GM18909 (cell line): ENCODE measurements around the gene CDH2.

ENCODE experiments used
- ATAC-seq: cut with Tn5 transposase; IDR thresholded peaks from one replicate; pipeline ENCODE4 v1.9.1; 2021; ENCODE audit warnings: mild to moderate bottlenecking; ENCODE audit not compliant: unreplicated experiment, poor library complexity

Gene CDH2

DNA sequence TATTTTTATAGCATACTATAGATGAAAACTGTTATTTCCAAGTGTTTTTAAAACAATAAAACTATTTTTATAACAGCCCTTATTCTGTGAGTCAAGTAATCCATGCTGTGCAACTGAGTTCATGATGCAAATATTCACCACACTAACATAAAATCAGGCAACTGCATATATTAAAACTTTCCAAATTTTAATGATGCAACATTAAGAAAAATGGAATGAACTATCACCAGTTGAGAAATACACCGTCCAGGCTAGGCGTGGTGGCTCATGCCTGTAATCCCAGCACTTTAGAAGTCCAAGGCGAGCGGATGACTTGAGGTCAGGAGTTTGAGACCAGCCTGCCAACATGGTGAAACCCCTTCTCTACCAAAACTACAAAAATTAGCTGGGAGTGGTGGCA lies 114.5 kb downstream of the CDH2 start:
- no peak for ATAC-seq

DNA sequence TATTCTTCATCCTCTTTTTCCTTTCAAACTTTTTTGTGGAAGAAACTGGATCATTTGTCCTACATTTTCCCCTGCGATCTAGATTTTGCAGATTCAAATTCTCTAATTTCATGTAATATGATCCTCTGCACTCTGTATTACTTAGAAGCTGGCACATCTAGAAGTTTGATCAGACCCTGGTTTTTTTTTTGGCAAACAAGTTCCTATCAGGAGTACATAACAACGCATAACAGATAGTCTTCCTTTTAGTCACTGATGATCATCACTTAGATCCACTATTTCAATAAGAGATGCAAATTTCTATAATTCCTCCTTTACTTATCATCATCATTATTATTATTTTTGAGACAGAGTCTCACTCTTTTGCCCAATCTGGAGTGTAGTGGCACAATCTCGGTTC lies 117.1 kb downstream of the CDH2 start:
- no peak for ATAC-seq

DNA sequence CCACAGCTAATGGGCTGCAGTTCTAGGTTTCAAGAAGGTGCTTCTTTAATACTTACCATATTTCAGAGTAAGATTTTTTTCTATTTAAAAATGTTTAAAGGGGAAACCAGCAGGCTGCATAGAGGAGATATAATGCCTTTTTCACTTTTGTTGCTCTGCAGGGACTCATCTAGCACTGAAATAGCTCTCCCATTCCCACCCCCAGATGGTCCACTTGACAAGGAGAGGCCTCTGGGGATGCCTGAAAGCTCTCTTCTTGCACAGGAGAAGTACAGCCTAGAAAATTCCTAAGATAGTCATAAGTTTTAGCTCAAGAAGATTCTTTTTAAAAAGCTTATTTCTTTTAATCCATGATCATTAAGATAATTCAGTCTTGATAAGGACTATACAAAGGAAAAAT lies 126.4 kb downstream of the CDH2 start:
- ATAC-seq: no peak

DNA sequence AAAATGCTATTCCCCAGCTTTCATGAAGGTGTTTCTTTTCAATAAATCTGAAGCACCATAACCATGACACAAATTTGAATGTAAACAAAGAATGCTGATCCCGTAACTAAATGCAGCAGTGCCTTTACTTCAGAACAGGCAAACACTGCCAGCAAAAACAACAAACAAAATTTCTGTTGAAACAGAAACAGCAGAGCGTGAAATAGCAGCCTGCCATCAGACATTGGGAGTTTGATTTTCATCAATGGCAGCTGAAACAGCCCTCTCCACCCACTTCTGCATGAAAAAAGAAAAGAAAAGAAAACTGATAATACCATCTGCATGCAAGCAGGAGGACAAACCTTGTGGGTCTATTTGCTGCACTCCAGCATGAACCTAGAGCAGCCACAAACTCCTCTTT lies 128.3 kb downstream of the CDH2 start:
- no peak for ATAC-seq

DNA sequence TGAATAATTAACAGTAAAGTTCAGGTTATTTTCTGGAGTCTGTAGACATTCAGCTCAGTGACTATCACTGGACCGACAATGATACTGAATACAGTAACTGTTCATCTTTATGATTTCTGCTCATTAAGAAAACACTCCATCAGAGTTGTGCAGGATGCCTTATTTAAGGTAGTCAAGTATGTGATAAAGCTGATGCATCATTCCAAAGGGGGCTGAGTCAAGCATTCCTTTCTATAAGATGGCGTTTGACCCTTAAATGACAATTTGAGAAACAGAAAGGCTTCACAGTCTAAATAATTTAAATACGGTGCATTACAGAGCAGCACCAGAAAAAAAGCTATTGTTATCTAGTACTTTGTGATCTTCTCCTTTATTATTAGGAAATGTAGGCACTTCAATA lies 131.1 kb downstream of the CDH2 start:
- no peak for ATAC-seq

DNA sequence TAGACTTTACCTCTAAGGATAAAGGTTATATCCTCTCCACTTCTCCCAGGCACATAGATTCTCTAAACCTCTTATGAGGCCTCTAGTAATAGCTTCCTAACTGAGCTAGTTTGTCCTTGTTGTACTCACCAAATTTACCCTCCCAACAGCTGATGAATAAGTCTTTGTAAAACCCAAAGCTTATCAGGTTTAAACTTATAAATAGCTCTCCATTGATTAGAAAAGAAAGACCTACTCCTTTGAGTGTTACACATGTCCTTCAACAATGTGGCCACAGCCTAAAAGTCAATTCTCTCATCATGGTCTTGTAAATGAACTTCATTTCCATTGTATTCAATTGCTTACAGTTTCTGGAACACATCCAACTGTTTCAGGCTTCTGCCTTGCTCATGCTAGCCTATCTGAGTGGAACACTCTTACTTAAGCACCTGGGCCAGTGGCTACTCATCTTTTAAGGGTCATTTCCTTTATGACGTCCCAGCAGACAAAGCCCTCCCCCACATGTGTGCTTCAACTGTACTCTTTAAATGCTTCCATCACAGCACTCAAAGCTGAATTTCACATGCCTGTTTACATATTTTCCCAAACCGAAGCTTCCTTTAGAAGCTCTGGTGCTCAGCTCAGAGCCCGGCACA lies 131.6 kb downstream of the CDH2 start:
- ATAC-seq: no peak

DNA sequence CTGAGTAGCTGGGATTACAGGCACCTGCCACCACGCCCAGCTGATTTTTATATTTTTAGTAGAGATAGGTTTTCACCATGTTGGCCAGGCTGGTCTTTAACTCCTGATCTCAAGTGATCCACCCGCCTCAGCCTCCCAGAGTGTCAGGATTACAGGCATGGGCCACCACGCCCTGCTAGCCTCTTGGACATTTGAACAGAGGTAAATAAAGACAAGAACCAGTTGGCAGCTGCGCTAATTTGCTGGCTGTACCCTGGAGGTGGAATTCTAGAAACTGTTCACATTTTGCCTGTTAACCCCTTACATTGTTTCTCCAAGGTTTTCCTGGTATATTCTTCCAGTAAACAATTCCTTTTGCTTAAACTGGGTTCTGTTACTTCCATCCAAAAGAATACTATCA lies 132.9 kb downstream of the CDH2 start:
- ATAC-seq: no peak

DNA sequence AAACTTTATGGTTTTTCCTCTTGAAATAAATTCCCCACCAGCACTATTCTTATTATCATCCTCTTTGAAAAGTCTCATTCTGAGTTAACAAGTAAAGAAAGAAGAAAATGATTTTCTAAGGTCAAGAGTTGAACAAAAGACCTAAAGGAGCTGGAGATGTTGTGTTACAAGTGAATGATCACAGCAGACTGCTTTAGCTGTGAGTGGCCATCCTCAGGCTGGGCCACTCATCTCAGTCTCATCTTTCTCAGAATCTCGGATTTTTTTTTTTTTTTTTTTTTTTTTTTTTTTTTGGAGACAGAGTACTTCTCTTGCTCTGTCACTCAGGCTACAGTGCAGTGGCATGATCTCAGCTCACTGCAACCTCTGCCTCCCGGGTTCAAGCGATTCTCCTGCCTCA lies 133.3 kb downstream of the CDH2 start:
- no peak for ATAC-seq

DNA sequence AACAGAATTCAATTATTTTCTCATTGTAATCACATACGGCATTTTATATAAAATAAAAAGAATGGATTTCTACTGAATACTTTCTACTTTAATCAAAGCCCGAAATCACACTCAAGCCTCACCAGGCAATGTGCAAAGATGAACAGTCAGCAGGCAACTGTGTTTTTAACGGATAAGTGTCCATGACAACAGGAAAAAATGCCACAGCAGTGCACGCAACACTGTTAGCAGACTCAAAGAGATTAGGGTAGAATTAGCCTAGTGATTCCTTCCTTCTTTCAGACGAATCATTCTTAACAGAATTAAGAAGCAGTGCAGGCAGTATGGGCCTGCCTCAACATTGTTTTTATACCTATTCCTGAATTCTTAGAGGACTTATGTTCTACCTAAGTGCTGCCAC lies 135.6 kb downstream of the CDH2 start:
- no peak for ATAC-seq

DNA sequence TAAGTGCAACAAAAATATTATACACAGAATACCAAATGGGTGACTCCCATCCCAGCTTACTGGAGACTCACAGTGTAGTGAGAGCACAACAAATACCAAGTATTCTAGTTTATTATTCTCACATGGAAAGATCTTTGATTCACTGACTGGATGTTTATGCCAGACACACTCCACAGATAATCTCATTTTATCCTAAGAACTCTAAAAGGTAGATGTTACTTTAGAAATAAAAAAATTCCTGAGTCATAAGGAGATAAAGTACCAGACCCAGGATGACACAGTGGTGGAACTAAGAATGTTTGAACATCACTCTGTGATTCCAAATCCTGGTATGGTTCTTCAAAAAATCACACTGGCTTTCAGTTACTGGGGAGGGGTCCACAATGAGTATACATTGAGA lies 136.2 kb downstream of the CDH2 start:
- no peak for ATAC-seq

DNA sequence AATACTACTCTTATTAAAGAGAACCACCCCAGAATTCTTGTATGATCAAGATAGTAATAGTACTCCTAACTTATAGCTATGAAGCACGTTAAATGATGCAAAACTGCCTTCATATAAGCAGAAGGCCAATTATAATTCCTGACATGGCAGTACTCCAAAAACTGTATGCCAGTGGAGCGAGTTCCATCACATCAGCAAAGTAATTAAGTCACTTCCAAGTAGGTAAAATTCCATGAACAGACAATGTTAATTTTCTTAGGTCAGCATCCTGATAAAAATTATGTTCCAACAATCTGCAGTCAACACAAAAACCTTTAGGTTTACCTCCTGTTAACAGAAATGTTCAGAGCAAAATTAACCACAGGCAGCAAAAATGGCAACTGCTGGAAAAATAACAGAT lies 136.7 kb downstream of the CDH2 start:
- ATAC-seq: no peak

DNA sequence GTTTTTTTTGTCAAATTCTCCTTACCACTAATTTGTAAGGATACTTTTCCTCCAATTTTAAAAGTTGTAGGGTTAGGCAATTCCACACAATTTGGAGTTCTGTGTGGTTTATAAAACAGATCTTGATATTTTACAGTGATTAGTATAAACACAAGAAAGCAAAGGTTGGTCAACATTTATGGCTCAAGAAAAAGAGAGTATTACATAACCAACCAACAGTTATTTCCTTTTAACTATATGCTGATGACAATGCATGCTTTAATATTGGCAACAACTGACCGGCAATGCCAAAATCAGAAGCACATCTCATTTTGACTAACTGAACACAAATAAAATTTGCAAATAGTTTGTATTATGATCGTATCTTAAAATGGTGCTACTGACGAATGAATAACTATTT lies 137.2 kb downstream of the CDH2 start:
- ATAC-seq: no peak

DNA sequence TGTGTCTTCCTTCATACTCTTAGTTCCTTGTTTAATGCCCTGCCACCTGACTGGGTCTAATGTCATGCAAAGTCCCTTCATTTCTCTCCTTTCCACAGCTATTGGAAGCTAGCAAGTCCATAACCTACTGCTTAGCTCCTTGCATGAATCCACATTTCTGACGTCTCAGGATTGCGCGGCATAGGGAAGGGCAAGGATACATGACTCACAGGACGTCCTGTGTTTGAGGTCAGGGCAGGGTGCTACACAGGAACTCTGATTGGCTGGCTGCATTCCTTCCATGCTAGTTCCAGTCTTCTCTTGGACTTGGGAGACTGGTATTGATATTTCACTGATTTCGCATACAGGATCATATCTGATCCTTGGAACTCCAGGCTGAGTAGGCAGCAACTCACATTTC lies 137.9 kb downstream of the CDH2 start:
- ATAC-seq: no peak

DNA sequence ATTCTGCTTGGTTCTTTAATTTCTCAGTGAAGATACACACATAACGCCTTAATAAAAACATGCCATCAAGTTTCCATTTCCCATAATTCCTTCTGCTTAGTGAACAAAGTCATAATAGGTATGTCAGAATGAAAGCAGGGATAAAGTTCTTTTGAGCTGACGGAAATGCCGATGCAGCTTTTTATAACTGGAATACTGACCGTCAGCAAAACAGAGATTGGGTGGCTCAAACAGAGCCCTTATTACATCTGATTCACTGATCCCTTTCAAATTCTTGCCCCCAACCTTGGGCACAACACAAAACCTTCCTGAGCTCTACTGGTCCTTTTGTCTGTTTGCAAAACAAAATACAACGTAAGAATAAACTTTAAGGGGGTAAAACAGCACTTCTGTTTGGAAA lies 140.4 kb downstream of the CDH2 start:
- ATAC-seq: no peak

DNA sequence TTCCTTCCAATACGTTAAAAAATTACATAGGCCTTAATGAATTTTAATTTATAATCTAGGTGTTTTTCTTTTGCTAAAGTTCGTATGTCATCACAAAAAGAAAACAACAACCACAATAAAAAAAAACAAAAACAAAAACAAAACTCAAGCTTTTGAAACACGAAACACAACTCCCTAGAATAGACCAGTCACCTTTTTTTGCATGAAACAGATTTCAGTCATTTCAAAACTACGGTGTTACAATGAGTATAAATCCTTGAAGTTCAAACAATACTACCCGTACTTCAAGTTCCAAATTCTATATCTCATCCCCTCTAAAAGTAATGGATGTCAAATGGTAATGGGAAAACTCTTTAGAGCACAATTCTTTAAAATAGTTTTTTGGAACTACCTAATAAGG lies 142.4 kb downstream of the CDH2 start:
- ATAC-seq: no peak

DNA sequence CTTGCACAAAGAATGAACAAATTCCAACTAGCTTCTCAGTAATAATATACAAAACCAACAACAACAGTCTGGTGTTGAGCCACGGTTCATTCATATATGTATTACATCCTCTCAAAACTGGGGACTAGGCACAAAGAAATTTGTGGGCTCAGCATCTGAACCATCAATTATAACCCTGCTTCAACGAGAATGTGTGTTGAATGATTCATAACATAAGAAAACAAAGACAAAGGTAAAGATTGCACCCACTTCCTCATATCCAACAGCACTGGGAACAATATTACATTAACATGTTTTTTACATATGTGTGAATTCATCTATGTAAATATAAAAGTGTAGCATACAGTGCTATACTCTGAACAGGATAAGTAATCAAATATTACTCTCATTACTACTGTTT lies 144.8 kb downstream of the CDH2 start:
- no peak for ATAC-seq

DNA sequence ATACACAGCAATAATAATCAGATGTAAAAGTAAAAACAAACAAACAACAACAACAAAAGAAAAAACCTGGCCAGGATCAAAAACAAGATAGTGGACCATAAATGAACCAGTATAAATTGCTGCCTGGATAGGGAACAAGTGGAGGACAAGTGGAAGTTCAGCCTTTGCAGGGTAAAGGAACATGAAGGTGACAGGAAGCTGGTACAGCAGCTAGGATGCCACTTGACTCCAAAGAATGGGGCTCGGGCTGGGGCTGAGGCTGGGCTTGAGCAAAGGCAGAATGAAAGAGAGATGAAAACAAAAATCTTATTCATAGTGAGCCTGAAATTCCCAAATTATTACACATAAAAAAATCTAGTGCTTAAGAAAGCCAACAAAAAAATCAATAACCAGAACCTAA lies 146.5 kb downstream of the CDH2 start:
- ATAC-seq: no peak

DNA sequence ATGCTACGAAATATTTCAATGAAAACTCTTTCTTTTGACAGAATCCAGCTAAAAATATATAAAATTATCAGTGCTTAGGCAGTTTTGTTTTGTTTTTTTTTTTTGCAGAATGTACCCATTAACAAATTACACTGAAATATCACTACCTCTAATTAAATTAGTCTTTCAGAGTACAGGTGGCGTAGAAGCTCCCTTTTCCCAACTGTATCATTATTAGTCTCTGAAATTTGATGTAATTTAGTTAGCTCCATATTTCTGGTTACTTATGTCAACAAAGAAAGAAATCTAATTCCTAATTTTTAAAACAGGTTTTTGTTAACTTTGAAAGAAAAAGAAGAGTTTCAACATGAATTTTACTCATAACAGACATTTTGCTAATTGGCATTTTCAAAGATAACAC lies 149.2 kb downstream of the CDH2 start:
- ATAC-seq: no peak

DNA sequence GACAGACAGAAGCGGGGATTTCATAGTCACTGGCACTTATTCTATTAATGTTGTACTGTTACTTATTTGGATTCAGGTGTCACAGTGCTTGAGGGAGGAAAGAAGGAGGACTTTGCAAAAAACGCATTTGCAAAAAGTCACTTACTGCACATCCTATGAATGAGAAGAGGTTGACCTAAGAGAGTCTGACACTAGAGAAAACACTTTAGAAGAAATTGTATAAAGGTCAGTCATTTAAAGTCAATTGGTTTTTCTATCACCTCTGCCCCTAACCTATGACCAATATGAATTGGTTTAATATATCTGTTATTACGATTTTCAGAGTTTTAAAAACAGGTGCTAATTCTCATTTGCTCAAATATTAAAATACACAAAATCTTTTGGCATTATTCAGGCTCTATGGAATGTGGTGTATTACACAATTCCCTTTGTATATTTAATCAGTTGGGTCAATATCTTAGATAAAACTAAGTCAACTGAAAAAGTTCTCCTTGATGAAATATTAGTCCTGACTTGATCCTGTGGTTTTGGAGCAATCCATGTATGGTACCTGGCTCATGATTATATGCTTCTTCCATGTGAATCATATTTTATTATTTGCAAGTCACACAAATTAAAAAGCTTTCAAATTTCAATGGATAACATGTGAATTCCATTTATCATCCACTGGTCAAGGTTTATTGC lies 157.4 kb downstream of the CDH2 start:
- no peak for ATAC-seq

DNA sequence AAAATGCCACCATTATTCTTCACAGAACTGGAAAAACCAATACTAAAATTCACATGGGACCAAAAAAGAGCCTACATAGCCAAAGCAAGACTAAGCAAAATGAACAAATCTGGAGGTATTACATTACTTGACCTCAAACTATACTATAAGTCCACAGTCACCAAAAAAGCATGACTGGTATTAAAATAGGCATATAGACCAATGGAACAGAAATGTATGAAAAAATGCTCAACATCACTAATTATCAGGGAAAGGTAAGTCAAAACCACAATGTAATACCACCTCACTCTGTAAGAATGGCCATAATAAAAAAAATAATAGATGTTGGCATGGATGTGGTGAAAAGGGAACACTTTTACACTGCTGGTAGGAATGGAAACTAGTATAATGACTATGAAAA lies 158.6 kb downstream of the CDH2 start:
- ATAC-seq: no peak

DNA sequence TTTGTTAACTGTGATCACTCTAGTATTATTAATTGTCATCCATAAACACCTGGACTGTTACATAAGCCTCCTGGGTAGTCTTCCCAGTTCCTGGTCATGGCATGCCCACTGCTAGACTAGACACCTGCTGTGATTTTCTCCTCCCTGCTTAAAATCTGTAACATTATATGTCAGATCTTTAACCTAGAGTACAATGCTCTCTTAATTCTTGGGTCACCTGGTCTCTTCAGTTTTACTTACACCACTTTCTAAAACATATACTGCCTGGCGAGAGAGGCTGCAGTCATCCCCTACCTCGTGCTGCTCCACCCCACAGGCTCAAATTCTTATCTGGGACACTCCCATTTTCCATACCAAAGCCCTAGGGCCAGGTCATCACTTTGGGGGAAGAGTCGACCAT lies 161.3 kb downstream of the CDH2 start:
- ATAC-seq: no peak

DNA sequence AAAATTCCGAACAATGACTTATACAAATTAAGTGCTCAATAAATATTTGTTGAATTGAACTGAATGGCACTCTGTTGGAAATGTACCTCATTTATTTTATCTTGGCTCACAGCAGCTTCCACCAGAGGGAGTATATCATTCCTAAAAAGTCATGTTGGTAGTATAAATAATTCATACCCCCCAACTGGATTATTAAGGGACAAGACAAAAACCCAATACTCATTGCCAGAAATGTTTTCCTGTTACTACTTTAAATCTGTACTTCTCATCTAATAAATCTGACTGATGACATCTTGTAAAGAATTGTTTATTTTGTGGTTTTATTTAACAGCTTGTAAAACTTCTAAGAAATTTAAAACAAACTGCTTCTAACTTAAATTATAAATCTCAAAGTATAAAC lies 163.9 kb downstream of the CDH2 start:
- ATAC-seq: no peak

DNA sequence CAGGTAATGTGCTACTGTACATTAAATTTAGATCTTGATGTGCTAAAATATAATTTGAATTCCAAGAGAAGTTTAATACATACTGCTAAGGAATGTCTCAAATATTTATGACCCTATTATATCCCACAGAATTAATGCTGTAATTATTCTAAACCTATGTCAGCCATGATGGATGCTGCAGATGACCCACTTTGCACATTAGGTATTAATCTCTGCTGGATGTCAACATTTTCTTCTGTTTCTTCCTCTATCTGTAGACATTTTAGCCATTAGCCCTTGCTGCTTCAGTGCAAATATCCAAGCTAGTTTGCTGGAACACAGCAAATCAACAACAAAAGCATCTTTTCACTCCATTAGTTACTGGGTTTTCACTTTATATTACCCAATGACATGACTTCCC lies 164.6 kb downstream of the CDH2 start:
- no peak for ATAC-seq
